GM13977 (cell line): Measurements from ENCODE around the gene SOWAHA.

Experiments
- DNase-seq: peaks from one replicate; pipeline ENCODE4 v3.0.0; 2012; ENCODE audit warnings: low spot score
- CTCF ChIP-seq: IDR thresholded peaks from 2 replicates; pipeline ENCODE4 v1.5.1; 2012; ENCODE audit warnings: mild to moderate bottlenecking, control low read depth; ENCODE audit not compliant: insufficient read depth; ENCODE audit errors: extremely low read depth, missing control alignments
- in situ Hi-C: fragments of 300-500 bp; cut with MboI; formaldehyde crosslinking; loops from one replicate; pipeline ENCODE4 v1.12.0; 2022; ENCODE audit warnings: low sequenced_read_pairs, low pct_unique_long_range_greater_than_20kb, mixed read lengths, inconsistent platforms; ENCODE audit not compliant: unreplicated experiment

The SOWAHA gene

GRCh38 chr5:132829742-132830435 is 16.8 kb downstream of the SOWAHA start:
- in situ Hi-C loops = loop anchor here (10.0 kb wide), 1 partner anchor 445 kb away; no protein-coding TSS in a partner anchor
- peak; percentile 96 for TF ChIP-seq CTCF
- peak; percentile 94 for DNase-seq

GRCh38 chr5:132830436-132831094 is 17.5 kb downstream of the SOWAHA start, which contains the start of gene SHROOM1:
Gene SHROOM1 (minus strand): TSS chr5:132830647. CDS start chr5:132826140, 4,507 bp downstream.
- no peak for TF ChIP-seq CTCF
- in situ Hi-C loops = no loop called here
- DNase-seq = peak; percentile 91

- no peak for TF ChIP-seq CTCF
- DNase-seq = peak; percentile 20
- in situ Hi-C loops = no loop called here
Observed at GRCh38 chr5:132831095-132831860, 18.2 kb downstream of the SOWAHA start.

GRCh38 chr5:132832612-132833011 is 19.5 kb downstream of the SOWAHA start:
- TF ChIP-seq CTCF = no peak
- in situ Hi-C loops = no loop called here
- DNase-seq = no peak

- DNase-seq = no peak
- in situ Hi-C loops = no loop called here
- no peak for TF ChIP-seq CTCF
Observed at GRCh38 chr5:132834057-132834456, 21.0 kb downstream of the SOWAHA start.

- DNase-seq = no peak
- in situ Hi-C loops = no loop called here
- TF ChIP-seq CTCF = no peak
Observed at GRCh38 chr5:132836852-132837251, 23.8 kb downstream of the SOWAHA start.
